SU-DHL-6 (cell line): Measurements from ENCODE around the gene TARBP1.

ENCODE experiments used
- CTCF ChIP-seq: fragments of 200-600 bp; sonication (generic); IDR thresholded peaks from one replicate; pipeline ENCODE4 v1.5.1; 2017; ENCODE audit warnings: antibody characterized with exemption, mild to moderate bottlenecking, low read length, moderate library complexity; ENCODE audit not compliant: insufficient read depth, poor library complexity, severe bottlenecking
- EZH2phosphoT487 ChIP-seq: fragments of 200-600 bp; sonication (generic), shearing (Covaris generic); conservative IDR thresholded peaks from 2 replicates; pipeline ENCODE4 v1.6.1; 2018; ENCODE audit warnings: mild to moderate bottlenecking, antibody characterized with exemption, low read length, moderate library complexity, mixed read lengths

- TF ChIP-seq CTCF (no peak), EZH2phosphoT487 (no peak)
Observed at GRCh38 chr1:234494049-234494448, 15.1 kb upstream of the TARBP1 start.
